ENCODE measurements around the gene ERBB4. TPM values are rescaled to one million over a fixed set of nuclear protein-coding genes. Genes with fewer than 3 reads are reported as not detected.

ERBB4 gene
- total and polyA plus RNA-seq, 9 donors, result 0.08 to 22.3 (median 1.2) TPM

DNA sequence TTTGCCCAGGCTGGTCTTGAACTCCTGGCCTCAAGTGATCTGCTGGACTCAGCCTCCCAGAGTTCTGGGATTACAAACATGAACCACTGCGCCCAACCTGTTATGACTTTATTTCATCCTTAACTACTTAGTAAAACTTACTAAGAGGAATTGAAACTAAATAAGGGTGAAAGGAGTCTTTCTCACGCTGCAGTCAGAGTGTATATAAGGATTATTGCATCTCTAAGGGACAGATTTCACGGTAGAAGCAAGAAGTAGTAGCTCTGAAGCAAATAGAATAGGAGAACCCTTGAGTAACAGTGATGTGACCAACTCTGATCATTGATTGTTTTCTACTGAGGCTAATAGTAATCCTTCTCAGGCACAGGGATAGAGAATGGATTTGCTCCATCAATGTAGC lies 1022.1 kb downstream of the ERBB4 start:
- Histone ChIP-seq H3K9me3 (no peaks in the 10 kb centered on the region), H3K36me3 (no peaks in the 10 kb centered on the region), H3K4me3 (no peak overlapping the region), H3K27ac (no peak overlapping the region), H3K4me1 (ENCODE audit: insufficient read depth) (no peaks in the 10 kb centered on the region), H3K27me3 (no peaks in the 10 kb centered on the region)
- DNase-seq, result no peak
- intact Hi-C loops (cut with DNase I), result no loop called here
- TF ChIP-seq EP300 (IDR thresholded peaks at IDR 0.05) (no peak), POLR2A (IDR thresholded peaks at IDR 0.05) (no peak)
- TF ChIP-seq, protein P1, sequence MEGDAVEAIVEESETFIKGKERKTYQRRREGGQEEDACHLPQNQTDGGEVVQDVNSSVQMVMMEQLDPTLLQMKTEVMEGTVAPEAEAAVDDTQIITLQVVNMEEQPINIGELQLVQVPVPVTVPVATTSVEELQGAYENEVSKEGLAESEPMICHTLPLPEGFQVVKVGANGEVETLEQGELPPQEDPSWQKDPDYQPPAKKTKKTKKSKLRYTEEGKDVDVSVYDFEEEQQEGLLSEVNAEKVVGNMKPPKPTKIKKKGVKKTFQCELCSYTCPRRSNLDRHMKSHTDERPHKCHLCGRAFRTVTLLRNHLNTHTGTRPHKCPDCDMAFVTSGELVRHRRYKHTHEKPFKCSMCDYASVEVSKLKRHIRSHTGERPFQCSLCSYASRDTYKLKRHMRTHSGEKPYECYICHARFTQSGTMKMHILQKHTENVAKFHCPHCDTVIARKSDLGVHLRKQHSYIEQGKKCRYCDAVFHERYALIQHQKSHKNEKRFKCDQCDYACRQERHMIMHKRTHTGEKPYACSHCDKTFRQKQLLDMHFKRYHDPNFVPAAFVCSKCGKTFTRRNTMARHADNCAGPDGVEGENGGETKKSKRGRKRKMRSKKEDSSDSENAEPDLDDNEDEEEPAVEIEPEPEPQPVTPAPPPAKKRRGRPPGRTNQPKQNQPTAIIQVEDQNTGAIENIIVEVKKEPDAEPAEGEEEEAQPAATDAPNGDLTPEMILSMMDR (IDR thresholded peaks at IDR 0.05), result no peak
- WGBS, 3 donors, result 80 to 87% (median 86%) methylated on average over 3 of the region's 3 CpGs

DNA sequence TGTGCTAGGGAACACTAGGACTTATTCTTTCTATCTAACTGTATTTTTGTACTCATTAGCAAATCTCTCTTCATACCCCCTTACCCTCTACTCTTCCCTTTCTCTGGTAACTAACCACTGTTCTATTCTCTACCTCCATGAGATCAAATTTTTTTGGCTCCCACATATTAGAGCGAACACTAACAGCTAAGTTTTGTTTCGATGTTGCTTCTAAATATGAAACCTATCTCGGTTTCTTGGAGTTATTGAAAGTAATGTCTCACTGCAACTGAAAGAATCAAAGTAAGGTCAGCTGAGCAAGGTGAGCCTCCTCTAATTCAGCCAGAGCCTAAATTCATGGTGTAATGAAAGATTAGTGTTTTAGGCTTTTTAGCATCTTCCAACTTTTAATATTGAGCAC lies 1024.6 kb downstream of the ERBB4 start:
- 86 to 89% (median 88%) methylated on average over 3 of the region's 3 CpGs for WGBS, 3 donors
- no peak overlapping the region for H3K27ac ChIP-seq
- intact Hi-C loops (cut with DNase I), result no loop called here
- DNase-seq, result no peak
- no peaks in the 10 kb centered on the region for H3K4me1 ChIP-seq (ENCODE audit: insufficient read depth)
- no peaks in the 10 kb centered on the region for H3K36me3 ChIP-seq
- no peaks in the 10 kb centered on the region for H3K27me3 ChIP-seq
- H3K9me3 ChIP-seq, result no peaks in the 10 kb centered on the region
- no peak overlapping the region for H3K4me3 ChIP-seq
- TF ChIP-seq, protein P1 (IDR thresholded peaks at IDR 0.05), result no peak
- TF ChIP-seq EP300 (IDR thresholded peaks at IDR 0.05) (no peak), POLR2A (IDR thresholded peaks at IDR 0.05) (no peak)

DNA sequence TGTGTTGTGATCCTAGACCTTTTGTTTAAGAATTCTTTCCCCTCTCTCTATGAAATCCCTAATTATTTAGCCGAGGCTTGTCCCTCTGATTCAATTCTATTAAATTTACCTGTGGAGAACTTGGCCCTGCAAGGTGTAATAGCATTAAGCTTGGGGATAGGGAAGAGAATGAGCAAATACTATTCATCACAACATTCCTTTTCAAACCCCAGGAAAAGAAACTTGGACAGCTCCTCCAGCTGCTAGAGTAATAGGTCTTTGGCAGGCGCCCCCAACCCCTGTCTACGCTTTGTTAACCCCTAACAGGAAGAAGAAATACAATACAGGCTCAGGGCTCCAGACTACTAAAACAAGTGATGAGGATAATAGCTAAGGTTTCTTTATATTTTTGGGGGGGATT lies 1025.2 kb downstream of the ERBB4 start:
- Histone ChIP-seq H3K27ac (no peak overlapping the region), H3K4me1 (ENCODE audit: insufficient read depth) (no peaks in the 10 kb centered on the region), H3K9me3 (no peaks in the 10 kb centered on the region), H3K36me3 (no peaks in the 10 kb centered on the region), H3K4me3 (no peak overlapping the region), H3K27me3 (no peaks in the 10 kb centered on the region)
- WGBS, 3 donors, result 39 to 49% (median 46%) methylated on average over 3 of the region's 3 CpGs
- TF ChIP-seq POLR2A (IDR thresholded peaks at IDR 0.05), result no peak
- TF ChIP-seq, protein P1 (IDR thresholded peaks at IDR 0.05), result no peak
- TF ChIP-seq EP300 (IDR thresholded peaks at IDR 0.05), result no peak
- intact Hi-C loops (cut with DNase I), result no loop called here
- no peak for DNase-seq

DNA sequence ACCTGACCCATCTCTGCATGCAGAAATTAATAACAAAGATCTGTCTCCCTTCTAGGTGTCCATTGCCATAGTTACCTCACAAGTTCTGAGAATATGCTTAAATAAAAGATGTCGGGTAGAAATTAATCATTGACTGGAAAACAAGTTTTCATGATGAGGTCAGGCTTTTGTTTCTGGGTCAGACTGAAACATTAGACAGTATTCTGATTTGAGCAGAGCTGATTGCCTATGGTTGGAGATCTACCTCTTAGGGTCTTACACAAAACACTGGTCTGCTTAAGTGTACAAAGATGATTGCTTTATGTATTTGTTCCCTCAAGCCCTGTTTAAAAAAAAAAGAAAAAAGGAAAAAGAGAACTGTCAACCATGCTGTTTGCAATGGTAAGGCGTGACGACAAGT lies 1025.8 kb downstream of the ERBB4 start:
- Histone ChIP-seq H3K36me3 (no peaks in the 10 kb centered on the region), H3K4me3 (no peak overlapping the region), H3K27me3 (no peaks in the 10 kb centered on the region), H3K27ac (no peak overlapping the region), H3K4me1 (ENCODE audit: insufficient read depth) (no peaks in the 10 kb centered on the region), H3K9me3 (no peaks in the 10 kb centered on the region)
- TF ChIP-seq, protein P1 (IDR thresholded peaks at IDR 0.05), result no peak
- TF ChIP-seq POLR2A (IDR thresholded peaks at IDR 0.05), result no peak
- no peak for TF ChIP-seq EP300 (IDR thresholded peaks at IDR 0.05)
- no peak for DNase-seq
- intact Hi-C loops (cut with DNase I), result no loop called here
- WGBS, 3 donors, result 76 to 86% (median 85%) methylated on average over 3 of the region's 3 CpGs

DNA sequence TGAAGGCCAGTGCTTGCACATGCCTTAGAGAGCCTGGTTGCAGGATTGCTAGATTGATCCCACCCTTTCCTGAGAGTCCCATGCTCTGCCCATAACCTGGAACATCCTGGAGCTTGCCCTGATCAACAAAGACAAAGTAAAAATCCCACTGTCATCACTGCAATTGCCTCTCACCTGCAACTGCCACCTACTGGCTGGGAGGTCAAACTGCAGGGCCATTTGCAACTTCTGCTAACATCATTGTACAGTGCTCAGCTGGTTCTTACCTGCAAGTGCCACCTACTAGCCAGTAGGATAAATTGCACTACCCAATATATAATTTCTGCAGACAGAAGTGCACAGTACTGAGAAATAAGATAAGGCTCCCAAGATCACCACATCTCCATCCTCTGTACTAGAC lies 1034.7 kb downstream of the ERBB4 start:
- TF ChIP-seq, protein P1 (IDR thresholded peaks at IDR 0.05), result no peak
- TF ChIP-seq POLR2A (IDR thresholded peaks at IDR 0.05) (no peak), EP300 (IDR thresholded peaks at IDR 0.05) (no peak)

More for the DNA sequence above, 1034.7 kb downstream of the ERBB4 start:
- no peaks in the 10 kb centered on the region for H3K9me3 ChIP-seq
- H3K36me3 ChIP-seq, result no peaks in the 10 kb centered on the region
- no peak overlapping the region for H3K4me3 ChIP-seq
- intact Hi-C loops (cut with DNase I), result no loop called here
- no peaks in the 10 kb centered on the region for H3K4me1 ChIP-seq (ENCODE audit: insufficient read depth)
- H3K27me3 ChIP-seq, result no peaks in the 10 kb centered on the region
- H3K27ac ChIP-seq, result no peak overlapping the region
- no peak for DNase-seq

Data from ovary (tissue), 9 donors.